GM23248 (cell line): ENCODE data around the gene STYXL2. TPM values are rescaled to one million over a fixed set of nuclear protein-coding genes. Genes with fewer than 3 reads are reported as not detected.

Source experiments
- DNase-seq: peaks from one replicate; pipeline ENCODE4 v3.0.0-alpha.2; 2015
- H2AFZ ChIP-seq: fragments of 200-600 bp; sonication (generic); 2 replicates; pipeline ENCODE4 v1.6.1; 2016; ENCODE audit warnings: antibody characterized with exemption
- H3F3A ChIP-seq: fragments of 200-600 bp; sonication (generic); 2 replicates; pipeline ENCODE4 v1.6.1; 2016; ENCODE audit warnings: mild to moderate bottlenecking, antibody characterized with exemption, mixed run types; ENCODE audit not compliant: insufficient read depth
- H3K27ac ChIP-seq: fragments of 200-600 bp; sonication (generic); 2 replicates; pipeline ENCODE4 v1.5.1; 2016; ENCODE audit warnings: mild to moderate bottlenecking
- H3K27me3 ChIP-seq: fragments of 200-600 bp; sonication (generic); replicated peaks from 2 replicates; pipeline ENCODE4 v1.6.1; 2016; ENCODE audit warnings: mild to moderate bottlenecking; ENCODE audit not compliant: insufficient read depth
- H3K36me3 ChIP-seq: fragments of 200-600 bp; sonication (generic); 2 replicates; pipeline ENCODE4 v1.6.1; 2016; ENCODE audit warnings: low read depth, mild to moderate bottlenecking
- H3K4me1 ChIP-seq: fragments of 200-600 bp; sonication (generic); 2 replicates; pipeline ENCODE4 v1.6.1; 2016; ENCODE audit warnings: mild to moderate bottlenecking; ENCODE audit not compliant: insufficient read depth
- H3K4me2 ChIP-seq: fragments of 200-600 bp; sonication (generic); one replicate; pipeline ENCODE4 v1.6.1; 2016; ENCODE audit warnings: mild to moderate bottlenecking; ENCODE audit not compliant: unreplicated experiment
- H3K4me3 ChIP-seq: fragments of 200-600 bp; sonication (generic); 2 replicates; pipeline ENCODE4 v1.5.1; 2016; ENCODE audit warnings: mild to moderate bottlenecking
- H3K79me2 ChIP-seq: fragments of 200-600 bp; sonication (generic); 2 replicates; pipeline ENCODE4 v1.6.1; 2016; ENCODE audit warnings: mild to moderate bottlenecking; ENCODE audit not compliant: insufficient read depth
- H3K9ac ChIP-seq: fragments of 200-600 bp; sonication (generic); 2 replicates; pipeline ENCODE4 v1.6.1; 2016; ENCODE audit warnings: mild to moderate bottlenecking
- H3K9me2 ChIP-seq: fragments of 200-600 bp; sonication (generic); 2 replicates; pipeline ENCODE4 v1.6.1; 2016; ENCODE audit warnings: mixed run types, mild to moderate bottlenecking, moderate library complexity; ENCODE audit not compliant: insufficient read depth
- H3K9me3 ChIP-seq: fragments of 200-600 bp; sonication (generic); one replicate; pipeline ENCODE4 v1.6.1; 2017; ENCODE audit warnings: low read depth
- H4K20me1 ChIP-seq: fragments of 200-600 bp; sonication (generic); 2 replicates; pipeline ENCODE4 v1.6.0; 2016; ENCODE audit not compliant: insufficient read depth
- EZH2 ChIP-seq: fragments of 200-600 bp; sonication (generic); IDR thresholded peaks from 2 replicates; pipeline ENCODE4 v1.6.1; 2018; ENCODE audit warnings: antibody characterized with exemption, mild to moderate bottlenecking; ENCODE audit not compliant: insufficient read depth, poor library complexity, severe bottlenecking
- EZH2phosphoT487 ChIP-seq: fragments of 200-600 bp; sonication (generic); IDR thresholded peaks from 2 replicates; pipeline ENCODE4 v1.6.1; 2018; ENCODE audit warnings: antibody characterized with exemption, moderate library complexity, mild to moderate bottlenecking, low read depth; ENCODE audit not compliant: insufficient read depth
- WGBS, 2 experiments: methylation state at CpG; one replicate each; pipeline ENCODE4 v1.1.6; 2015 to 2017; ENCODE audit warnings: low lambda C conversion rate in 2 of 2, low coverage in 1 of 2; ENCODE audit errors: missing lambda C conversion rate in 2 of 2; 5-methylcytosine and 5-hydroxymethylcytosine counted together
- in situ Hi-C: fragments of 300-500 bp; cut with MboI; formaldehyde crosslinking; loops from 2 replicates; pipeline ENCODE4 v1.15.0; 2020
- polyA plus RNA-seq: library from polyadenylated mRNA; unstranded; fragments of >200 nt; fragmentation: Nextera tagmentation; extraction: Ambion mirVana; gene quantifications from 2 replicates; pipeline ENCODE4 v1.2.1, GENCODE V29; 2016
- total RNA-seq: library from RNA; depleted of rRNA; stranded (reverse); fragments of >200 nt; shearing (Covaris generic); gene quantifications from 2 replicates; pipeline ENCODE4 v1.2.3, GENCODE V29; 2014

Gene STYXL2
- total and polyA plus RNA-seq, 2 experiments from 2014 or later: not detected

DNA sequence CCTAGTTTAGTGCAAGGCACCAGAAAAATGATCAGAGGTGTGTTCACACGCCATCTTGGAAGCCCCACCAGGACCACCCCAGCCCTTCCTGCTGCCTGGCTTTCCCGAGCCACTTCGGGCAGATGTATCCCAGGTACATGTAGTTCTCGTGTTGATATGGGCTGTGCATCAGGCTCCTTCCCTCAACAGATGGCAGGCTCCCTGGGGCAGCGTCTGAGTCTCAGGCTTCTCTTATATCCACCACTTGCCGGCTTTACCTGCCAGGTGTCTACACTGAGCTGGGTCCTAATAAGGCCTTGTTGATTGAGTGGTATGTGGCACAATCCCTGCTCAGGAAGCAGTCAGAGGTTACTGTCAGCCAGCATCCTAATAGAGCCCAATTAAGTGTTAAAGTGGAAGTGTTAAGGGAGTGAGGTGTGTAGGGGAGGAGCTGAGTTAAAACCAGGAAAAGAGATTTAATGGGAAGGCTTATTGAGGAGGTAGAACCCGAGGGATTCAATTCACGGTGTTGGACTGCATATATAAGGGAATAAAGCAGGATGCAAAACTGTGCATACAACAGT is 12.2 kb upstream of the STYXL2 start:
- Histone ChIP-seq H3K27ac (no peak overlapping the region), H3K4me2 (no peak overlapping the region), H3K4me3 (no peak overlapping the region), H3K9ac (no peak overlapping the region), H3K4me1 (no peaks in the 10 kb centered on the region), H3F3A (no peaks in the 10 kb centered on the region), H3K9me3 (no peaks in the 10 kb centered on the region), H3K9me2 (no peaks in the 10 kb centered on the region), H3K27me3 (peaks cover 21% of the 10 kb centered on the region; the same call in 1 of the 2 replicates), H4K20me1 (no peaks in the 10 kb centered on the region), H3K36me3 (no peaks in the 10 kb centered on the region), H2AFZ (no peak overlapping the region), H3K79me2 (no peaks in the 10 kb centered on the region)
- in situ Hi-C loops: loop anchor here (25.0 kb wide), 1 partner anchor 606 kb away; no protein-coding TSS in a partner anchor
- DNase-seq: no peak
- WGBS, 2 experiments: 45 to 55% methylated on average over 8 of the region's 8 CpGs
- TF ChIP-seq EZH2phosphoT487 (no peak), EZH2 (no peak)

DNA sequence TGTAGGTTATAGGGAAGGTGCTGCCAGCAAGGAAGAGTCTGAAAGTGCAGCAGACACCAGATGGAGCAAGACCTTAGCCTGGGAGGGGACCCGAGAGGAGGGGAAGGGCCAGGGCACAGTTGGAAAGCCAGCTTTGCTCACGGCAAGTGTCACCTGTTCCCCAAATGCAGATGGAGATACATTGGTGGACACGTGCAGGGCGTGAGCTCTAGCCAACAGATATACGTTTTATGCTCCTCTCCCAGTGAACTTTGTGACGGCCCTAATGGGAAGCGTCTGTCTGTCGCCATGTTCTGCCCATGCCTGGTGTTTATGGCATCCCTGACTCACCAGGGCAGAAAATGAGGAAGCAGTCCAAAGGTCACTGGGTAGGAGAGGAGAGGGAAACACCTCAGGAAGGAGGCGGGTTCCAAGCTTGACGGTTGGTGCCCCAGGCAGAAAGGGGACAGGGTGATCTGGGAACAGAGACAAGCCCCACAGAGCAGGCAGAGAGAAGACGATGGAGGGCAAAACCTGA is 11.3 kb upstream of the STYXL2 start:
- Histone ChIP-seq H3F3A (no peaks in the 10 kb centered on the region), H3K4me3 (no peak overlapping the region), H4K20me1 (no peaks in the 10 kb centered on the region), H3K36me3 (no peaks in the 10 kb centered on the region), H3K9me3 (no peaks in the 10 kb centered on the region), H3K4me2 (no peak overlapping the region), H3K4me1 (no peaks in the 10 kb centered on the region), H3K79me2 (no peaks in the 10 kb centered on the region), H3K27ac (no peak overlapping the region), H3K27me3 (peaks cover 21% of the 10 kb centered on the region; the same call in 1 of the 2 replicates), H2AFZ (no peak overlapping the region), H3K9me2 (no peaks in the 10 kb centered on the region), H3K9ac (no peak overlapping the region)
- in situ Hi-C loops: loop anchor here (25.0 kb wide), 1 partner anchor 605 kb away; no protein-coding TSS in a partner anchor
- DNase-seq: no peak
- TF ChIP-seq EZH2phosphoT487 (no peak), EZH2 (no peak)
- WGBS, 2 experiments: 36 to 37% methylated on average over 11 of the region's 11 CpGs

DNA sequence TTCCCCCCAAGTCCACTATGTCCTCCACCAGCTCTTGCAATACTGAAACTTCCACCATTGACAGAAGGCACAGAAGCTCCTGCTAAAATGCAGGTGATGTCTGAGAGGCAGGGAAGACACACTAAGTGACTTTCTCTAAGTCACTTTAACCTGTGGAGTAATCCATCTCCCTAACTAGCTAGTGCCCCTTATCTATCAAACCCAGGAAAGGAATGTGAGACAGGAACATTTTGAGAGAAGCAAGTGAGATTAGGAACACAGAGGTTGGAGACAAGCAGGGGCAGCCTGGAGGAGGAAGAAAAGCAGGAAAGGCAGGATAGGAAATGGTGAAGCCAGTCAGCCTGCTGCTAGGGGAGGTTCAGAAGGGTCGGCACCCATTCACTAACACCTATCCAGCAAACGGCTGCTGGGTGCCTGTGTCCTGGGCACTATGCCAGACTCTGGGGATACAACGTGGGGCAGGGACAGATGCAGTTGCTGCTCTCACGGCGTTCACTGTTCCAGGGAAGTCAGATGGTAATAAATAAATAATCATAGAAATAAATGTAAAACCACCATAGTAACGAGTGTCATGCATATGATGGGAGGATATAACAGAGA is 10.7 kb upstream of the STYXL2 start:
- no peak overlapping the region for H3K4me3 ChIP-seq
- no peaks in the 10 kb centered on the region for H3K36me3 ChIP-seq
- H3K9me2 ChIP-seq: no peaks in the 10 kb centered on the region
- H3K4me1 ChIP-seq: no peaks in the 10 kb centered on the region
- no peak overlapping the region for H3K9ac ChIP-seq
- in situ Hi-C loops: loop anchor here (25.0 kb wide), 1 partner anchor 604 kb away; no protein-coding TSS in a partner anchor
- 6 to 9% methylated on average over 6 of the region's 6 CpGs for WGBS, 2 experiments
- H3K79me2 ChIP-seq: no peaks in the 10 kb centered on the region
- no peak overlapping the region for H3K27ac ChIP-seq
- no peaks in the 10 kb centered on the region for H3F3A ChIP-seq
- H3K9me3 ChIP-seq: no peaks in the 10 kb centered on the region
- peaks cover 17% of the 10 kb centered on the region; the same call in 1 of the 2 replicates for H3K27me3 ChIP-seq
- no peak overlapping the region for H2AFZ ChIP-seq
- no peak for DNase-seq
- H4K20me1 ChIP-seq: no peaks in the 10 kb centered on the region
- TF ChIP-seq EZH2phosphoT487 (no peak), EZH2 (no peak)
- H3K4me2 ChIP-seq: no peak overlapping the region

DNA sequence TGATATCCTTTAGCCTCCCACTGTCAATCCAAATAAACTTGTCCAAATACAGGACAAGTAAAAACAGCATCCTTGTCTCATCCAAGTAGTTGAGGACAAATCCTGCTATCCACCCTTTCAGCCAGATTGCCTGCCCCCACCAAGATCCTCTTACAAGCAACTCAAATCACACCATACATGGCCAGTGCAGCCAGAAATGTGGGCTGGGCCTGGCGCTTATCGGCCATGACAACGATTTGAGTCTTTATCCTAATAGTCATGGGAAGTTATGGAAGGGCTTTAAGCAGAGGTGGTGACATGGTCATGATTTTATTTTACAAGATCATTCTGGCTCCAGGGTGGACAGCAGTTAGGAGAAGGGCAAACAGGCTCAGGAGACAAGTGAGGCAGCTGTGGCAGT is 10.0 kb upstream of the STYXL2 start:
- in situ Hi-C loops: loop anchor here (25.0 kb wide), 1 partner anchor 603 kb away; no protein-coding TSS in a partner anchor
- Histone ChIP-seq H3K4me3 (no peak overlapping the region), H2AFZ (no peak overlapping the region), H3F3A (no peaks in the 10 kb centered on the region), H3K9ac (no peak overlapping the region), H3K79me2 (no peaks in the 10 kb centered on the region), H3K36me3 (no peaks in the 10 kb centered on the region), H3K9me2 (no peaks in the 10 kb centered on the region), H4K20me1 (no peaks in the 10 kb centered on the region), H3K27ac (no peak overlapping the region), H3K9me3 (no peaks in the 10 kb centered on the region), H3K27me3 (peaks cover 13% of the 10 kb centered on the region; the same call in 1 of the 2 replicates), H3K4me2 (no peak overlapping the region), H3K4me1 (no peaks in the 10 kb centered on the region)
- WGBS, 2 experiments: 76 to 82% methylated on average over 3 of the region's 3 CpGs
- TF ChIP-seq EZH2phosphoT487 (no peak), EZH2 (no peak)
- DNase-seq: no peak
